ENCODE data around the gene ACY1.

DNA sequence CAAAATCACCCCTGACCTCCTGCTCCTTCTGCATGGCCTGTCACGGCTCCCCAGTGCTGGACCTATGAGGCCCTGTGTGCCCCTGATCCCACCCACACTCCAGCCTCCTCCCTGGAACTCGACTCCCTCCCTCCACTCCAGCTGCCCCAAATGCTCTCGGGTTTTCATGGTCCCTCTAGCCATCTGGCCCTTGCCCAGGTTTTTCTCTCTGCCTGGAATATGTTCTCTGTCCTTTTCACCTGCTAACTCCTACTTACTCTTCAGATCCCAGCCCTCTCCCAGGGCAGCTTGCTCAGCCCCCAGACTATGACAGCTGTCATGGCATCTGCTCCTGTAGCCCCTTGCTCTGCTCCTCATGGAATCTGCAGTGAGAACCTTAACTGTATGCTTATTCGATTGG is 42.7 kb downstream of the ACY1 start:
- TF ChIP-seq, protein P1, sequence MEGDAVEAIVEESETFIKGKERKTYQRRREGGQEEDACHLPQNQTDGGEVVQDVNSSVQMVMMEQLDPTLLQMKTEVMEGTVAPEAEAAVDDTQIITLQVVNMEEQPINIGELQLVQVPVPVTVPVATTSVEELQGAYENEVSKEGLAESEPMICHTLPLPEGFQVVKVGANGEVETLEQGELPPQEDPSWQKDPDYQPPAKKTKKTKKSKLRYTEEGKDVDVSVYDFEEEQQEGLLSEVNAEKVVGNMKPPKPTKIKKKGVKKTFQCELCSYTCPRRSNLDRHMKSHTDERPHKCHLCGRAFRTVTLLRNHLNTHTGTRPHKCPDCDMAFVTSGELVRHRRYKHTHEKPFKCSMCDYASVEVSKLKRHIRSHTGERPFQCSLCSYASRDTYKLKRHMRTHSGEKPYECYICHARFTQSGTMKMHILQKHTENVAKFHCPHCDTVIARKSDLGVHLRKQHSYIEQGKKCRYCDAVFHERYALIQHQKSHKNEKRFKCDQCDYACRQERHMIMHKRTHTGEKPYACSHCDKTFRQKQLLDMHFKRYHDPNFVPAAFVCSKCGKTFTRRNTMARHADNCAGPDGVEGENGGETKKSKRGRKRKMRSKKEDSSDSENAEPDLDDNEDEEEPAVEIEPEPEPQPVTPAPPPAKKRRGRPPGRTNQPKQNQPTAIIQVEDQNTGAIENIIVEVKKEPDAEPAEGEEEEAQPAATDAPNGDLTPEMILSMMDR (conservative IDR thresholded peaks at IDR 0.05), result no peak
- no peak for TF ChIP-seq ZFX (IDR thresholded peaks at IDR 0.05)

All from C4-2B (cell line).